TTC549 (cell line): ENCODE results near the gene FAM120B.

ENCODE experiments used
- FAIRE-seq: peaks from 2 replicates; lab custom pipeline; 2012; peaks lifted over from hg19 to GRCh38; lab: Jason Lieb, UNC

The FAM120B gene

DNA sequence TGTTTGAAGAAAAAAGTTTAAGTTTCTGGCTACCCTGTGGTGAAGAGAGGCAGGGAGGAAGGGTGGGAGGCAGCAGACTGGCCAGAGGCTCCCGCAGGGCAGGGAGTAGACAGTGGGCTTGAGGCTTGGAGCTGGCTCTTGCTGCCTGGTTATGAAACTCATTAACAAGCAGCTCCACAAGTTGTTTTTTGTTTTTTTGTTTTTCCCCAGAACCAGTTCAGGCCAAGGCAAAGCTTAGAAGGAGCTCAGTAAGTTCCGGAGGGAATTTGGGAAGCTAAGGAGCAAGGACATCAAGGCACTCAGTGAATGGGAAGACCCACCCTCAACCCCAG, 19.7 kb upstream of the FAM120B start:
- no peak for FAIRE-seq

DNA sequence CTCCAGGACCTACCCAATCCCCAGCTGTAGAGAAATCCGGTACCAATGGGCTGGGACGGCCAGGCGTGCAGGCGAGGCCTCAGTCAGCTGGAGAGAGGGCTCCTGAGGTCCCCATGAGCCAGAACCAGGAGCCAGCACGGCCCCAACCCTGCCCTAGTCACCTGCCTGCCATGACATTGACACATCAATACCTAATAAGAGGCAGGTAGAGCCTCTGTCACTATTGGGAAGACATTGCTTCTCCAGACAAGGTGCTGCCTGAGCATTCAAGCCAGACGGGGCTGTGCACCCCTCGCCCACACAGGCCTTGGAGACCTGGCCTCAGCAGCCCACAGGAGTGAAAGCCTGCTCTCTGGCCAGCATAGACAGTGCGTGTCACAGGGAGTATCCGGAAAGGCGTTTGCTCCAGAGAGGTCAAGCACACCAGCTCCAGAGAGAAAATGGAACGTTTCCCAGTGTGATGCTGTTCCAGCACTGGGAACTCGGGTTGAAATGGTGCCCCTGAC, 19.1 kb upstream of the FAM120B start:
- no peak for FAIRE-seq

DNA sequence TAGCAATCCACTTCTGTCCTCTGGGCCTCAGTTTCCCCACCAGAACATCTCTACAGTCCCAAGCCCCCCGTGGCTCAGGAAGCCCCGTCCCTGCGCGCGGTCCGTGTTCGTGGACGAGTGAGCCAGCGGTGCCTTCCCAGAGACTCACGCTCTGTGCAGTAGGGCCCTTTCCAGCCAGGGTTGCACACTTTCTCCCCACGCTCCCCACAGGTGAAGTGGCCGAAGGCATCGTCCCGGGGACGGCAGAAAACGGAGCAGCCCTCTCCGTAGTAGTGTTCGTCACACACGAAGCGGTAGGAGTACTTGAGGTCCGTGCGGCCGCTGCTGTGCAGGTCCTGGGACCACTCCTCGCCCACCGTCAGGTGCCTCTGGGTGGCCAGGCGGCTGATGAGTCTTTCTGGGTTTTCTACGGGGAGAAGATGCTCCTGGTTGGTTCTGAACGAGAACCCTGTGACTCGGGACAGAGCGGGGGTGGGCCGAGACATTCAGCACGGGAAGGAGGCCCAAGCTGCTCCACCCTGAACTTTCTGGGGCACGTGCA, 18.4 kb upstream of the FAM120B start:
- no peak for FAIRE-seq

DNA sequence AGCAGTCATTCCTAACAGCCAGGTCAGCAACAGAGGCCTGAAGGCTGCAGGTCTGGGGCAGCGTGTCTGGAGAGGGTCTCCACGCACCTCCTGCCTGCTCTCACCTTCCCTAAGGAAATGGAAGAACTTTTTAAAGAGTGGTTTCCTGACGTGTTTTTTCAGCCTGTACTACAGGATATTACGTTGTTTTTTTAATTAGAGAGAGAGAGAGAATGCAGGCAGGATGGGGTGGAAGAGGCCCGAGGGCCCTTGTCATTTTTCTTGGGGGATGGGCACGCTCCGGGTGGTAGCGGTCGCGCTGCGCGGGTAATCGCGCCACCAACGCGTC, 17.7 kb upstream of the FAM120B start:
- FAIRE-seq = no peak

DNA sequence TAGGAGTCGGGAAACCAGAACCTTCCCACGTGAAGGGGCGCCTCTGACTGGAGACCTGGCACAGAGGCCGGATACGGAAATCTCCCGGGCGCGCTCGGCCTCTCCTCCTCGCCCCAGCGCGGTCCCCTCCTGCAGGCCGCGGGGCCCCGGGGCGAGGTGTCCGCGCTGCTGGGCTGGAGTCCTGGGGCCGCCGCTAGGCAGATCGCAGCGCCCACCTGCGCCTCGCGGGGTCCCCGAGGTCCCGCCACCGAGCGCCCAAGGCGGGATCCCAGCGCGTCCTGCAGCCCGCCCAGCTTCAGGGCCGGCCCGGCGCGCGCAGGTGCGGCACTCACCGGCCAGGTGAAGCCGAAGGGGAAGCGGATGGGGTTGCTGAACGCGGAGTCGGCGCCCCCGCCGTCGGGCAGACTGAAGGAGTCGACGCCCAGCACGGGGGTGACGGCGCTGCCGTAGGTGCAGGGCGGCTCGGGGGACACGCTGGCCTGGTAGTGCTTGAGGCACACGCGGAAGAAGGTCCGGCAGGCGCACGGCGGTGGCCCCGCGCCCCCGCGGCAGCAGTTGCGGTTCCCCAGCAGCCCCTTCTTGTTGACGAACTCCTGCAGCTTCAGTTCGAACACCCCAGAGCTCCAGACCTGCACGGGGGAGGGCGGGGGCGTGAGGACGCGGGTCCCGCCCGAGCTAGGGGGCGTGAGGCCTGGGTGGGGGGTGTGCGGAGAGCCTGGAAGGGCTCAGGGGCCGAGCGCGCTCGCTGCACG, 17.2 kb upstream of the FAM120B start:
- no peak for FAIRE-seq

DNA sequence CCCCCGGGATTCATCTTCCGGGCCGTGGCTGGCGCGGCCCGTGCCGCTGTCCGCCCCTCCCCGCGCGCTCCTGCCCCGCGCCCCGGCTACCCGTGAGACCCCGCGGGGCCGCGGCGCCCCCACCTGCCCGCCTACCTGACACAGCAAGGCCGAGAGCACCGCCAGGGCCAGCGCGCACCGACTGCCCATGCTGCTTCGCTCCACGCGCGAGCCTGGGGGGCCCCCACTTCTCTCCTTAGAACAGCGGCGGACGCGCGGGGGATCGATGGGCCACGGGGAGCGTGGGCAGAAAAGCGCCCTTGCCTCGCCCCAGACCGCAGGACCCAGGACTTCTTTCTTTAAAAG, 16.6 kb upstream of the FAM120B start:
- FAIRE-seq = no peak

DNA sequence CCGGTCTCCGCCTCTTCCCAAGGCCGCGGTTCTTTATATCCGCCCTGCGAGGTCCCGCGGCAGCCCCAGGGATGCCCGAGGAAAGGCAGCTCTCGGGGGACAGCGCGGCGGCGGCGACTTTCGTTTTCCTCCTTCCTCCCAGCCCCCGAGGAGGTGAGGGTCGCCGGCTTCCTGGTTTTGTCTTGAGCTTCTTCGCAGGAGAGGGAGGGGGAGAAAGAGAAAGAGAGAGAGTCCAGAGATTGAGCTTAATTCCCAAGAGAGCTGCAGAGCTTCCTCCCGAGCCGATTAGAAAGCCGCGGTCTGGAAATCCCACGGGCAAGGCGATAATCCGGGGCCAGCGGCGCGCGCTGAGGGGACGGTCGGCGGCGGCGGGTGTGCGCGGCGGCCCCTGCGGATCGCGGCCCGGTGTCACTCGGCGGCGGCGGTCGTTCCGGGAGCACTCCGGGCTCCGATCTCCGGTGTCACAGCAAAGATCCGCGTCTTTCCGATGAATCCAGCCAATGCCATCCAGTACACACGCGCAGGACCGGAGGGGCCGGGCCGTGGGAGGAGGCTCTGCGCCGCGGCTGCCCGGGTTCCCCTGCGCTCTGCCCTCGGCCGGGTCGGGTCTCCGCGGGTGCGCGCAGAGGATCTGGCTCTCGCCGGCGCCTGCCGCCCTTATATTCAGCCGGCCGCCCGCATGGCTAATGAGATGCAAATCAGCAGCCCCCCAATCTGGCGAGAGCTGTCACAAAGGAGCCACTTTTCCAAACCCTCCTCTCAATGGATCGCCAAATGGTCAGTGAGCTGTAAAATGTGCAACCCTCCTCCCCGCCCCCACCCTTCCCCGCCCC, 16.0 kb upstream of the FAM120B start, which contains the start of gene DLL1:
Gene DLL1, minus strand, starts transcription at position 783 of the 833 bp plus-strand sequence. CDS start 939 bp downstream, outside the sequence.
- FAIRE-seq = no peak

DNA sequence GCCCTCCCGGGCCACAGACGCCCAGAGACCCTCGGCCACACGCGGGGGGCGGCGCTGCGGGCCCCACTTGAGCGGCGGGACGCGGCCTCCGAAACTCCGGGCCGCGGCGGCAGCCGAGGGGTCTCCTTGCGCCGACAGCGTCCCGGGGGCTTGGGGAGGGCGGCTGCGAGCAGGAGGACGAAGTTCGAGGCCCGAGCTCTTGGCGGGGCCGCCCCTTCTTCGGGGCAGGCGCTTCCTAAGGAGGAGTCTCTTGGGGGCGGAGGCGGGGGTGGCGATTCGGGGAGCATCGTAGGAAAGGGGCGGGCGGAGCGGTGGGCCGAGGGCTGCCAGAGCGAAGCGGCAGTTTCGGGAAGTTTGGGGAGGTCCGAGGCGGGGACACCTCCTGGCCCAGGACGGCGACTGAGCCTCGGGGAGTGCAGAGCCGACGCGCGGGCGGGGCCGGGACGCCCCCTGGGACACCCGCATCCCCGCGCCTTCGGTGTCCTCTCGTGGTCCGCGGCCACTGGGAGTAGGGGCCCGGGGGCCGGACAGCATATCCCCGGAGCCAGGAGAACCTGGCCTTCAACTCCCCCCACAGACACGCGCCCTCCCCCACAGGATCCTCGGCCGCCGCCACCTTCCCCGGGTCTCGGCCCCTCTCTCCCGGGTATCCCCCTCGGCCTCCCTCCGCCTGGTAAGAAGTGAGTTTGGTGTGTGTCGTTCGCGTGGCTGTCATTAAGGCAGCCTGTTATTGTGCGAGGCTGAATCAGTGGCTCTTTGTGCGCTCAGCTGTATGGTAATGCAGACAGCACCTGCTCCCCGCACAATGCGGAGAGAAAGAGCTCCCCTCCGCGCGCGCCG, 15.1 kb upstream of the FAM120B start:
- no peak for FAIRE-seq

DNA sequence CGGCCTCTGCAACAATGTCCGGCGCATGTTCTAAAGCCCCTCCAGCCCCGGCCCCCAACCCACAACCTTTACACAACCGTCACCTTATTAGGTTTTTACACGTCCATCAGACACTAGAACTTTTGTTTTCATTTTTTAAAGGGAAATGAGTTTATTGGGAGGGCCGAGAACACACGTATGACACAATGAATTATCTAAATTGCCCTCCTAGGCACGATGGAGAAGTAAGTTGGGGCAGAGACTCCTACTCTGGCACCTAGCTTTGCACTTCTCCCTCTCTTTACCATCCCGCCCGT, 14.5 kb upstream of the FAM120B start:
- no peak for FAIRE-seq

DNA sequence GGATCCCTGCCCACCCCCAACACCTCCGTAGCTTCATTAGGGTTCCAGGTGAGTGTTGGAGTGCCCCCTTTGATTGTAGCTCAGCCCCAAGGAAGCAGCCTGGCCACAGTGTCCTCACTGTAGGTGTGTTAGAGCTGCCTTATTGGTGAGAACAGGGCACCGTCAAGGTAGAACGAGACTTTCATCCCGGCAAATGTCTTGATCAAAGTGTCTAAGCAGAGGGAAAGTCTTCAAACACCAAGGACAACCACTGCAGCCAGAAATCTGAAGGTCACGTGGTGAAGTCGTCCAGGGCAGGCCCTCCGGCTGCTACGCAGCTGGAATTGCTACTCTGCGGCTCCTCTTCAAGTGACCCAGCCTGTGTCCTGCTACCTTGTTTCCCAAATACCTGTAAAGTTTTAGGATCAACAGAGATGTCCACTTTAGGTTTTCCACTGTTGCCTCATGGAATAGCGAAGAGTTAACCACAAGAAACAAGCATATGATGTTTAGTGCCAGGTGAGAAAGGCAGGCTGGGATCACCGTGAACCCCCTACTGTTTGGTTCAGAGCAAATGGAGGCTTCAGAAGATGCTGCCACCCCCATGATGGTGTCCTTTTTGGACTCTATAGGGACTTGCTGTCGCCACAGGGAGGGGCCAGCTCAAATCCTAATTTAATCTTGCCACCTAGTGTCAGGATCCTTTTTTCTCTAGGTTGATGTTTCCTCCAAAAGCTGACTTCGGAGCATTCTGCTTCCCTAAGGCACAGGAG, 14.0 kb upstream of the FAM120B start:
- no peak for FAIRE-seq

DNA sequence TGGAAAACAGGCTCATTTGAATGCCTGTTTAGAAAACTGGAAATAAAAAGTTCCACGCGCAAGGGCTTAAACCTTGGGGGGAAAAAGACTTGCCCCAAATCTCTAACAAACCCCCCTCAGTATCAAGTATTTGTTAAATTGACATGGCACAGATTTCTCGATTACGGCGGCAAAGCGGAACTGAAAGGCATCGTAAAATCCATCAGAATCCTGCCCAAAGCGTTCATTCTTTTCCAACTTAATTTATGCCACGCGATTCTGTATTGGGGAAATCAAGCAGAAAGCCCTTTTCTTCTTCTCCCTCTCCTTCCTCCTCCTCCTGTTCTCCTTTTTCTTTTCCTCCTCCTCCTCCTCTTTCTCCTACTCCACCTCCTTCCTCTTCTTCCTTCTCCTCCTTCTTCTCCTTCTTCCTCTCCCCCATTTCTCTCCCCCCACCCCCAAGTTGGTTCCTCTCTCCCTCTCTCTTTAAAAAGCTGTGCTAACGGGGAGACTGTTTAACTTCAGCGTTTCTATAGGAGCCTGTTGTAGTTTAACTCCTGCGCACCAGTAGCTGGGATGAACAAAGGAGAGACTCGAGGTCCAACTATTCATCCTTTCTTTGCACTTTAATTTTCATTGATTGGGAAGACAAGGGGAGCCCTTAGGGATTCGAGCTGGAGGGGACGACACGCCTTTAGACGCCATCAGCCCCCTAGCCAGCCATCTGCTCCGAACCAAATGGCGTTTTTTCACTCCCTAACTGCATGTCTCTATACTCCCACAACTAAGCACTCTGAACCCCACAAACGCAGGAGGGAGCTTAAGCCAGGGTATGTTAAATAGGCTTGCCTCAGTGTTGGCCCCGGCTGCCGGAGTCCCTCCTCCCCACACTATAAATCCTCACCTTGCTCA, 13.0 kb upstream of the FAM120B start:
- no peak for FAIRE-seq

DNA sequence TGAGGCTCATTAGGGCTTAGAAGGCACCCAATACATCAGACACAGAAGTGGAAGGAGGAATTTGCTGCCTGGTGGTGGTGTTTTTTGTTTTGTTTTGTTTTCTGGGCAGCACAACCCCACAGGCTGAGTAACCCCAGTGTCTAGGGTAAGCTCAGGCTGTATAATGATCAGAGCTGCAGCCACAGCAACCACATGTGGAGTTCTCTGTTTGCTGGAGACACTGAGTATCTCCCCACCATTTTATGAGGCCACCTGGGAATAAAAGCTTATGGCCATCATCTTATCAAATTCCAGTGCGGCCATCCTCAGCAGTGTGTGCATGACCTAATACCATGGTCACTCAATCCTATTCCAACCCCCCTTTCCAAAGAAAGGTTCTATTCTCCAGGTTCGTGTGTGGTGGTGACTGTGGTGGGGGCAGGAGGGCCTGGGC, 12.2 kb upstream of the FAM120B start:
- FAIRE-seq = no peak

DNA sequence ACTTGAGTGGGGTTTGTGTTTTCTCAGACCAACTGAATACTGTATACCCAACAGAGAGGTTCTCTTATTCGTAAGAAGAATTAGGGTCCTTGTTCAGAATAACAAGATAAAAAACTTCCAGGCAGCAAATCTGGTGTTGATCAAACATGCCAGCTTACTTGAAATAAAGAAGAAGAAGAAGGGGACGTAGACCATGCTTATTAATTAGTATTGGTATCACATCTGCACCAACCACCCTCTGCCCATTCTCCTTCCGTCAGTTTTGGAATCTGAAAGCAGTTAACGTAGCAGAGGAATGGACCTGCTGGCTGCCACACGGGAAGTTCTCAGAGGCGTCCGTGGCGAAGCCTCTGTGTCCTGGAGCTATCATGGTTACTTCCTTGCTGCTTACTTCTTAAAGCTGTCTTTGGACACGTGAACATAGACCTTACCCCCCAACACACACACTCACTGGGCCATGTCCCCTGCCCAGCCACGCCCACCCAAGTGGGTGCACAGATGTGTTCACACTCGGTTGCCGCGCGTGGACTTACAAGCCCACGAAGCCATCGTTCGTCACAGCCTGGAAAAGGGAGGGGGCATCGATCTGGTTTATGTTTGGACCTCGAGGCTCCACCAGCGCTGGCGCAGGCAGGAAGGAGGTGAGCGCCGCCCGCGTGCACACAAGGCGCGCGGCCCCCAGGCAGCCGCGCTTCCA, 11.6 kb upstream of the FAM120B start:
- FAIRE-seq = no peak

DNA sequence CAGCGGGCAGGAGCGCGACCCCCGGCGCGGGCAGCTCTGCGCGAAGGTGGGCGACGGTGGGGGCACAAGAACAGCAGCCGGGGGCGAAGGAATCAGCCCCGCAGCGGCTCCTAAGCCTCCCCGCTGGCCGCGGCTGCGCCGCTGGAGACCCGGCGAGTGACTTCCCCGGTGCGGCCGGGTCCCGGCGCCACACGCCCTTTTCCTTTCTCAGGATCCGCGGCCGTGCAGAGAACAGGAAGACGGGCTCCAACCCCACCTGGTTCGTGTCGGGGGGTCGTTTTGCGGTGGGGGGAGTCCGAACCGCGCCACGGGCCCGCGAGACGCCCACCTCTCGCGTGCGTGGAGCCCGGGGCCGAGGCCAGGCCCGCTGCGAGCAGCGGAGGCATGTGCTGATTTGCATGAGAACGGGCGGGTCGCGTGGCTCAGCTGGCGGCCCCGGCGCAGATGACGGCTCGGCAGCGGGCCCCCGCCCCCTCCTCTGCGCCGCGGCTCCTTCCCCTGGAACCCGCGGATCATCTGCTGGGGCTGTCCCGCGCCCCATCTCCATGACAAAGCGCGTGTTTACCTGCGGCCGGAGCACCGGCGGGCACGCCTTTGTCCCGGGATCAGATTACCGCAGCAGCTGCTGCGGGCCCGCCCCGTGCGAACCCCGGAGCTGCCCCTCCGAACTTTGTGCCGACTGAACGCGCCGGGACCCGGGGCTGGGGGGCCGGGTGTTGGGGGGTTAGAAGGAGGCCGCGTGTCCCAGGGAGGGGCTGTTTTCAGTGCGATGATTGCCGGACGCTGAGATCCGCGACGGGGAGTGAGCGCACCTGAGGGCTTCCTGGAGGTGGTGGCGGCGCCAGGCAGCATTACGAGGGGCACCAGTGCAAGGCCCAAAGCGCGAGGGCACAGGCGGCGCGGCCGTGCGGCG, 10.8 kb upstream of the FAM120B start:
- FAIRE-seq = no peak

DNA sequence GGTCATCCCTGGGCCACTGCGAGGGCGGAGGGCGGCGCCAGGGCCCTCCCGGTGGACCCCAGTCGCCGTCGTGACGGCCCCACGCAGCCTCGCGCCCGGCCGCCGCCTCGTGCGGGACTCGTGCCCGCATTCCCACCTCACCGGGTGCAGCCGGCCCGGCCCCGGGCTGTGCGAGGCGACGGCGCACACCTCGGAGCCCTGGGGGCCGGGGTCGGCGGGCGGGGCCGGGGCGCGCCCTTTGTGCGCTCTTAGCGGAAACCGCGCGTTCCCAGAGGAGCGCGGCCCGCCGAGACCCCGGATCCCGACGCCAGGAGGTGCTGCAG, 10.2 kb upstream of the FAM120B start:
- no peak for FAIRE-seq

DNA sequence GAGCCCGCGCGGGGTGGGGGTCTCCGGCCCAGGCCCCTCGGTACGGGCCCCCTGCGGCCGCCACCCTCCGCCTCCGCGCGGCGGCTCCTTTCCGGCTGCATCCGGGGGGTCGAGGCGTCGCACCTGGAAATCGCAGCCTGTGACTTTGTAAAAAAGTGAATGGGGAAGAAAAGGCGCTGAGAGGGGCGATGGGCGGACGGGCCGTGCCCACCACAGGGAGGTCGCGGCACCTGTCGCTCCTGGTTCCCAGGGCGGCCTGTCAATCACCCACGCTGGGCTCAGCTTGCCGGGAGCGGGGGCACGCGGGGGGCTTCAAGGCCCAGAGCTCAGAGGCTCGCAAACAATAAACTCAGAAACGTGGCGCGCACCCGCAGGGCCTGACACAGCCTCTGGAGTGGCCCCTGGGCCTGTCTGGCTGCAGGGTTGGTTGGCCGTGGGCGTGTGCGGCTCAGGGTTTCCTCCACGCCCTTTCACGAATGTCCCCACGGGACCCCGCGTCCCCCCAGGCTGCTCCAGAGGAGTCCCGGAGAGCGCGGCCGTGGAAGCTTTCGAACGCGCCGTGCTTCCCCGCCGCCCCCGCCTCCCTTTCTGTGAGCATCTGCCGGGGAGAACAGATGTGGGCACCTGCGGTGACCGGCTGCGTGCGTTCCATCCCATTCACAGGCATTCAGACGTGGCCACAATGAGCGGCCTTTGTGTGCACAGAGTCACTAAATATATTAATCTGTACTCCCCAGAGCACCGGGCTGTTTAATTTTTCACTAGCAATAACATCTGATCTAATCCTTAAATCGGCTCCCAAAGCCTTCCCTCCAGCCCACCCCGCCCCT, 9.6 kb upstream of the FAM120B start:
- no peak for FAIRE-seq

DNA sequence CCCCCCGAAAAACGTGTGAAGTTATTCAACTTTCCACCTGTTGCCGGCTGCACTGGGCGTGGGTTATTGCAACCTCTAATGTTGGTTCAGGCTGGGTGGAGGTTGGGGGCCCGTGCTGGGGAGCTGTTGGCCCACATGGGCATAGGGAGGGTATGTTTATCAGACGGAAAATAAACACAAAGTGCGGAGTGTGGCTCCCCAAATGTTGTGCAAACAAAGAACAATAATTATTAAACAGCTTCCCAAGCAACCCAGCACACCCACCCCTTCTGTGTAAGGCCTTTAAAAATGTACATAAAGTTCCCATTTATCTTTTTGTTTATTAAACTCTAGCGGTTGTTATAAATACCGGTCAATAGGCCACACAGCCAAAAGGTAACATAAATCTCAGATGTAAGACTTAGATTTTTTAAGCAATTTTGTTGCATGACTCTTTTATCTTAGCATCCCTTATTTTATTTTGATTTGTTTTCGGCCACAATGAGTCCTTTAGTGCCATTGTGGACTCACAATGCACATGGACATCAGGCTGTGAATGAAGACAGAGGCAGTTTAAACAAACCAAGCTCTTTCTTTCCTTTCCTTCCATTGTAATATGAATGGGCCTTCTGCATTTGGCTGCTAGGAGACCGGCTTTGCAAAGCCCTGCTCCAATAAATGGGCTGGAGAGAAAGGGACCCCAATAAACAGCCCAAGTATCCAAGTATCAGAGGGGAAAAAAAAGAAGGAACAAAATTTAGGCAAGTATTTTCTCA, 8.8 kb upstream of the FAM120B start:
- FAIRE-seq = no peak

DNA sequence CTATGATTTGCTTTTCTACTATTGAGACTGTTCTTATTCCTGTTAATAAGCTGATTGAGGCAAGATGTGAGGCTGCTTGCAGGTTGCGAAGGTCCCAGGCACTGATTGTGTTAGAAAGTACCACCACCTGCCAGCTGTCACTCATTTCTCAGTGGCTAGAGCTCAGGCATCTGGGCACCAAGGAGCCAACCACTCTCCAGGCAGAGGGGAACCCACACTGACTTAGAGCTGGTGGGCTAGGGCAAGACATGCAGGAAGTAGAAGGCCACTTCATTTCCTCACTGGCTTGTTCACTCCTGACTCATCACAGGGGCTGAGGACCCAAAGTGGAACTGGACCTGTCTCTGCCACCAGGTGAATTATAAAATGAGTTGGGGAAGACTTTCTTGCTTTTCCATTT, 7.9 kb upstream of the FAM120B start:
- no peak for FAIRE-seq
